DND-41 (cell line): ENCODE data around the gene STAB2.

Experiments used
- ATAC-seq: fragments of 200-7000 bp; cut with Tn5 transposase; 3 replicates; pipeline ENCODE4 v1.9.1; 2021; ENCODE audit warnings: low read depth; ENCODE audit not compliant: insufficient read depth
- DNase-seq: peaks from one replicate; pipeline ENCODE4 v3.0.0-alpha.2; 2020
- H2AFZ ChIP-seq: 2 replicates; pipeline ENCODE4 v1.6.0; 2012; ENCODE audit warnings: low read depth, low read length
- H3K27ac ChIP-seq: 2 replicates; pipeline ENCODE4 v1.5.1; 2012; ENCODE audit warnings: low read length, inconsistent platforms
- H3K27me3 ChIP-seq: fragments of 200-600 bp; sonication (generic); 2 replicates; pipeline ENCODE4 v1.6.0; 2012; ENCODE audit warnings: low read length, mild to moderate bottlenecking, inconsistent platforms; ENCODE audit not compliant: insufficient read depth, poor library complexity
- H3K36me3 ChIP-seq: 2 replicates; pipeline ENCODE4 v1.5.1; 2012; ENCODE audit warnings: low read length, inconsistent platforms; ENCODE audit not compliant: insufficient read depth
- H3K4me1 ChIP-seq: 2 replicates; pipeline ENCODE4 v1.5.1; 2012; ENCODE audit warnings: mild to moderate bottlenecking, low read length; ENCODE audit not compliant: insufficient read depth
- H3K4me2 ChIP-seq: 2 replicates; pipeline ENCODE4 v1.6.0; 2012; ENCODE audit warnings: mild to moderate bottlenecking, moderate library complexity, low read length, inconsistent platforms; ENCODE audit not compliant: insufficient read depth
- H3K4me3 ChIP-seq, 2 experiments: fragments of 200-600 bp in 1 of 2; shearing (Covaris generic) in 1 of 2; 2 replicates each; pipeline ENCODE4 v1.5.1; 2012 to 2016; ENCODE audit warnings: inconsistent platforms in 2 of 2, low read length in 2 of 2, mild to moderate bottlenecking in 2 of 2, low read depth in 1 of 2, moderate library complexity in 1 of 2
- H3K79me2 ChIP-seq: 2 replicates; pipeline ENCODE4 v1.6.0; 2012; ENCODE audit warnings: low read length, inconsistent platforms; ENCODE audit not compliant: insufficient read depth
- H3K9ac ChIP-seq: 2 replicates; pipeline ENCODE4 v1.6.0; 2012; ENCODE audit warnings: low read depth, mild to moderate bottlenecking, inconsistent platforms, low read length, moderate library complexity
- H3K9me3 ChIP-seq: 2 replicates; pipeline ENCODE4 v1.5.1; 2012; ENCODE audit warnings: low read length, moderate library complexity, mild to moderate bottlenecking, inconsistent platforms; ENCODE audit not compliant: insufficient read depth, severe bottlenecking
- H4K20me1 ChIP-seq: 2 replicates; pipeline ENCODE4 v1.6.0; 2012; ENCODE audit warnings: low read length; ENCODE audit not compliant: insufficient read depth
- EZH2 ChIP-seq: IDR thresholded peaks from 3 replicates; pipeline ENCODE4 v1.6.1; 2012; ENCODE audit warnings: borderline replicate concordance, low read depth, mild to moderate bottlenecking, moderate library complexity, low read length, inconsistent platforms; ENCODE audit not compliant: severe bottlenecking
- TF ChIP-seq, protein P1 (sequence below): IDR thresholded peaks from 2 replicates; pipeline ENCODE4 v1.5.1; 2012; ENCODE audit warnings: borderline replicate concordance, low read length, moderate library complexity, mild to moderate bottlenecking; ENCODE audit not compliant: poor library complexity, severe bottlenecking; ENCODE audit errors: extremely low read depth

The STAB2 gene

DNA sequence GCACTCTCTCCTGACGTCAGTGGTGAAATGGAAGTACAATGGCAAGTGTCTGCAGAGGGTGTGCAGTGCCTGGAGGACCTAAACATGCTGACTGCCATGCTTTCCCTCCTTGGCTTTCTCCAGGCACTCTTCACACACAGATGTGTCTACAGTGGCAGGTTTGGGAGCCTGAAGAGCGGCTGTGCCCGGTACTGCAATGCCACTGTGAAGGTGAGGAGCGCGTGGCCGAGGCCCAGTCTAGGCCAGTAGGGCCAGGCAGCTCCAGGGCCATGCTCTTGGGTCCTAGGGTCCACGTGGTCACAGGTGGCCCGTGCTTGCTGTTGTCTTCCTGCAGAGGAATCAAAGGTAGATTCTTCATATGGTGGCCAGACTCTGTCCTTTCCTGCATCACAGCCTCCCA lies 81.4 kb downstream of the STAB2 start:
- ATAC-seq: no peak
- H3K27ac ChIP-seq: no peak overlapping the region

DNA sequence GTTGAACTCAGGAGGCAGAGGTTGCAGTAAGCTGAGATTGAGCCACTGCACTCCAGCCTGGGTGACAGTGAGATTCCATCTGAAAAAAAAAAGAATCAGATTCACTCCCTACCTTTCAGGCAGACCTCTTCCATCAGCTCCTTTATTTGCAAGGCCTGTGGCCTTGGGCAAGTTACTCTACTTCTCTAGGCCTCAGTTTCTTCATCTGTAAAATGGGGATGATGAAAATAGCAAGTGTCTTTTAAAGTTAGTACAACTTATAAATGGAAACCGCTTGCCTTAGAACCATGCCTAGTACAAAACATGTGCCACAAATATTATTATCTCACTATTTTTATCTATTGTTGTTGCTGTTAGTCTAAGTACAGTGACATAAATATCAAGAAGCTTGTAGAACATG lies 84.3 kb downstream of the STAB2 start:
- Histone ChIP-seq H3K79me2 (no peaks in the 10 kb centered on the region), H3K9ac (no peak overlapping the region), H3K27ac (no peak overlapping the region), H3K4me2 (no peak overlapping the region), H3K9me3 (no peaks in the 10 kb centered on the region), H2AFZ (no peak overlapping the region), H3K36me3 (no peaks in the 10 kb centered on the region), H3K27me3 (peaks cover 18% of the 10 kb centered on the region), H3K4me3 (no peak overlapping the region), H3K4me1 (no peaks in the 10 kb centered on the region), H4K20me1 (no peaks in the 10 kb centered on the region)
- no peak for TF ChIP-seq EZH2
- TF ChIP-seq, protein P1, sequence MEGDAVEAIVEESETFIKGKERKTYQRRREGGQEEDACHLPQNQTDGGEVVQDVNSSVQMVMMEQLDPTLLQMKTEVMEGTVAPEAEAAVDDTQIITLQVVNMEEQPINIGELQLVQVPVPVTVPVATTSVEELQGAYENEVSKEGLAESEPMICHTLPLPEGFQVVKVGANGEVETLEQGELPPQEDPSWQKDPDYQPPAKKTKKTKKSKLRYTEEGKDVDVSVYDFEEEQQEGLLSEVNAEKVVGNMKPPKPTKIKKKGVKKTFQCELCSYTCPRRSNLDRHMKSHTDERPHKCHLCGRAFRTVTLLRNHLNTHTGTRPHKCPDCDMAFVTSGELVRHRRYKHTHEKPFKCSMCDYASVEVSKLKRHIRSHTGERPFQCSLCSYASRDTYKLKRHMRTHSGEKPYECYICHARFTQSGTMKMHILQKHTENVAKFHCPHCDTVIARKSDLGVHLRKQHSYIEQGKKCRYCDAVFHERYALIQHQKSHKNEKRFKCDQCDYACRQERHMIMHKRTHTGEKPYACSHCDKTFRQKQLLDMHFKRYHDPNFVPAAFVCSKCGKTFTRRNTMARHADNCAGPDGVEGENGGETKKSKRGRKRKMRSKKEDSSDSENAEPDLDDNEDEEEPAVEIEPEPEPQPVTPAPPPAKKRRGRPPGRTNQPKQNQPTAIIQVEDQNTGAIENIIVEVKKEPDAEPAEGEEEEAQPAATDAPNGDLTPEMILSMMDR: no peak
- DNase-seq: no peak
- no peak for ATAC-seq

More for the DNA sequence above, 81.4 kb downstream of the STAB2 start:
- no peak for DNase-seq
- Histone ChIP-seq H3K9me3 (no peaks in the 10 kb centered on the region), H3K4me2 (no peak overlapping the region), H3K27me3 (peaks cover 17% of the 10 kb centered on the region), H3K79me2 (no peaks in the 10 kb centered on the region), H3K4me3 (no peak overlapping the region), H3K4me1 (no peaks in the 10 kb centered on the region), H3K9ac (no peak overlapping the region), H2AFZ (no peak overlapping the region), H3K36me3 (no peaks in the 10 kb centered on the region), H4K20me1 (no peaks in the 10 kb centered on the region)
- TF ChIP-seq, protein P1: no peak
- TF ChIP-seq EZH2: no peak

DNA sequence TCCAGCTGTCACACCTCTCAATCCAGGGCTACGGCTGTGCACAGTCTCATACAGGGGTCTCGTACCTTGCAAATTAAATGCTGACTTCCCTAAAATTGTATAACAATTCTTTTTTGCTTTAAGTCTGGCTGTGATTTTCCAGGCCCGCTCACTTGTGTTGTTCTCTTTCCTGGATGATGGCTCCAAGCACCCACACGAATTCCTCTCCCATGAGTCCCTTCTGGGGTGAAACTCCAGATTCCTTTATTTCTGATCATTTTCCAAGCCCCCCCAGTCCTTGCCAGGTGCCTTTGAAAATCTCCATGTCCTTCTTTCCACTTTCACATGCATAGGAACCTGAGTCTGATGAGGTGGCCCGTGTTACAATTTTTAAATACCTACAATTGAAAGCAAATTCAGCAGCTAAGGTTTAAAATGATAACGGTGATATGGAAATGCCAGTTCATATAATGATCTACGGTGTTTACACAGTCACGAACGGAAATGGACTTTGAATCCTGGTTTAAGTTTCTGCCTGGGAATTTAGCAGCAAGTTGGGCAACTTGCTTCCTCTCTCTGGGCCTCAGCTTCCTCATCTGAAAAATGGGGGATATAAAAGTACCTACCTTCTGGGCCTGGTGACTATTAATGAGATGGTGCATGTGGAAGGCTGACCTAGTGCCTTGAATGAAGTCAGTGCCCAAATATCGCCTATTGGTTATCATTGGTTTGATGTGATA lies 85.5 kb downstream of the STAB2 start:
- H3K9me3 ChIP-seq: no peaks in the 10 kb centered on the region
- H4K20me1 ChIP-seq: no peaks in the 10 kb centered on the region
- no peak overlapping the region for H3K27ac ChIP-seq
- ATAC-seq (no peak), DNase-seq (no peak)
- H3K27me3 ChIP-seq: peaks cover 18% of the 10 kb centered on the region
- H3K36me3 ChIP-seq: no peaks in the 10 kb centered on the region
- no peak overlapping the region for H3K4me3 ChIP-seq
- H2AFZ ChIP-seq: no peak overlapping the region
- no peaks in the 10 kb centered on the region for H3K79me2 ChIP-seq
- TF ChIP-seq, protein P1: no peak
- no peak for TF ChIP-seq EZH2
- no peaks in the 10 kb centered on the region for H3K4me1 ChIP-seq
- H3K4me2 ChIP-seq: no peak overlapping the region
- no peak overlapping the region for H3K9ac ChIP-seq
